Measurements from ENCODE around the gene HLA-DQB1.

Gene HLA-DQB1

DNA sequence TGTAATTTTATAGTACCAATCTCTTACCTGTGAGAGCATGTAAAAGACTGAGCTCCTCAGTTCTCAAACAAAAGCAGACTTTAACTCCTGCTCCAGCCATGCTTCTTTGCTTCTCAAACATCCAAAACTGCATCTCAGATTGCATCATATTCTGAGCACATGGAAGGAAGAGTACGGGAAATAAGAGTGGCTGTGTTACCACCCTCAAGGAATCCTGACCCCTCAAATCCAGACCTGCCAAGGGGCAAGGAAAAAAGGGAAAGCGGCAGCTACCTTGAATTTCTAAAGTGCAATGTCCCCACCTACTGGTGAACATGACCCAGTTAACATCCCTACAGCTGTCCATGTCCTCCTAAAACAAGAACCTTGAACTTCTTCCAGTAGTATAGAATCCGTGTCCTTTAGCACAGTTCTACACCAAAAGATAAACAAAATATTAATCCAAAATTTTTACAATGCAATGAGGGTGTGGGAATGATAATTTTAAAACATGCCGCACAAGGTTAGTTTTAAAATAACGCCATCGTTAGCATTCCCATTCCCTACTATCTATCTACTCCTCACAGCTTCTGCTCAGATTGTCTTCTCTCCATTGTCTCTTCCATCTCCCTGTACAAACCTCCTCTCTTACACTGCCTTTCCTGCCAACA, 34.1 kb upstream of the HLA-DQB1 start:
- H3K56ac ChIP-seq (ENCODE audit: low read length): no peak overlapping the region
- H4K5ac ChIP-seq (ENCODE audit: low read length): no peak overlapping the region
- no peak overlapping the region for H3K4ac ChIP-seq (ENCODE audit: low read depth, low read length)
- no peak overlapping the region for H2BK15ac ChIP-seq (replicated peaks; ENCODE audit: low read depth)
- no peak overlapping the region for H2BK120ac ChIP-seq (ENCODE audit: low read depth, low read length)
- no peak overlapping the region for H3K23ac ChIP-seq (ENCODE audit: low read length)
- H2BK5ac ChIP-seq (ENCODE audit: low read length): no peak overlapping the region
- DNase-seq: peak; percentile 81
- H3K9ac ChIP-seq (ENCODE audit: low read length): no peak overlapping the region
- no peaks in the 10 kb centered on the region for H3K4me1 ChIP-seq (ENCODE audit: control insufficient read depth, low read depth, low read length)
- H3K79me1 ChIP-seq (ENCODE audit: low read length): no peaks in the 10 kb centered on the region
- H3K27ac ChIP-seq (ENCODE audit: low read depth, low read length): no peak overlapping the region
- no peaks in the 10 kb centered on the region for H3K36me3 ChIP-seq (ENCODE audit: control insufficient read depth, insufficient read depth, low read length)
- no peak overlapping the region for H2AK5ac ChIP-seq (ENCODE audit: low read length)
- H3K18ac ChIP-seq (ENCODE audit: low read length): no peak overlapping the region
- WGBS (ENCODE audit: extremely low coverage, insufficient coverage, low lambda C conversion rate): no CpG with 5 or more reads among the region's 6 CpGs
- no peaks in the 10 kb centered on the region for H3K27me3 ChIP-seq (ENCODE audit: insufficient read depth, low read length, poor library complexity)
- H3K4me3 ChIP-seq (ENCODE audit: low read length): no peak overlapping the region
- H4K8ac ChIP-seq (ENCODE audit: low read depth, low read length): no peak overlapping the region
- H3K4me2 ChIP-seq (ENCODE audit: low read length): no peak overlapping the region
- no peaks in the 10 kb centered on the region for H3K79me2 ChIP-seq (ENCODE audit: control insufficient read depth, insufficient read depth, low read length)

GRCh38 chr6:32697031-32697430, 30.6 kb upstream of the HLA-DQB1 start:
- Histone ChIP-seq H3K4me2 (ENCODE audit: low read length) (no peak overlapping the region), H2BK120ac (ENCODE audit: low read depth, low read length) (no peak overlapping the region), H3K9ac (ENCODE audit: low read length) (no peak overlapping the region), H2BK5ac (ENCODE audit: low read length) (no peak overlapping the region), H3K36me3 (ENCODE audit: control insufficient read depth, insufficient read depth, low read length) (no peaks in the 10 kb centered on the region), H3K4ac (ENCODE audit: low read depth, low read length) (no peak overlapping the region), H3K4me1 (ENCODE audit: control insufficient read depth, low read depth, low read length) (no peaks in the 10 kb centered on the region), H3K18ac (ENCODE audit: low read length) (no peak overlapping the region), H2AK5ac (ENCODE audit: low read length) (no peak overlapping the region), H2BK15ac (replicated peaks; ENCODE audit: low read depth) (no peak overlapping the region), H3K27ac (ENCODE audit: low read depth, low read length) (no peak overlapping the region), H4K5ac (ENCODE audit: low read length) (no peak overlapping the region), H3K4me3 (ENCODE audit: low read length) (no peak overlapping the region), H3K79me1 (ENCODE audit: low read length) (no peaks in the 10 kb centered on the region), H3K79me2 (ENCODE audit: control insufficient read depth, insufficient read depth, low read length) (no peaks in the 10 kb centered on the region), H3K27me3 (ENCODE audit: insufficient read depth, low read length, poor library complexity) (no peaks in the 10 kb centered on the region), H4K8ac (ENCODE audit: low read depth, low read length) (no peak overlapping the region), H3K23ac (ENCODE audit: low read length) (no peak overlapping the region), H3K56ac (ENCODE audit: low read length) (no peak overlapping the region)
- no peak for DNase-seq
- whole genome bisulfite sequencing (ENCODE audit: extremely low coverage, insufficient coverage, low lambda C conversion rate): no CpG with 5 or more reads among the region's 1 CpG

- no peak overlapping the region for H4K8ac ChIP-seq (ENCODE audit: low read depth, low read length)
- H2BK5ac ChIP-seq (ENCODE audit: low read length): no peak overlapping the region
- H2BK15ac ChIP-seq (replicated peaks; ENCODE audit: low read depth): no peak overlapping the region
- H2BK120ac ChIP-seq (ENCODE audit: low read depth, low read length): no peak overlapping the region
- no peak overlapping the region for H3K27ac ChIP-seq (ENCODE audit: low read depth, low read length)
- no CpG with 5 or more reads among the region's 1 CpG for WGBS (ENCODE audit: extremely low coverage, insufficient coverage, low lambda C conversion rate)
- no peak overlapping the region for H4K5ac ChIP-seq (ENCODE audit: low read length)
- H3K9ac ChIP-seq (ENCODE audit: low read length): no peak overlapping the region
- H3K4me1 ChIP-seq (ENCODE audit: control insufficient read depth, low read depth, low read length): no peaks in the 10 kb centered on the region
- H3K23ac ChIP-seq (ENCODE audit: low read length): no peak overlapping the region
- peak; percentile 70 for DNase-seq
- no peak overlapping the region for H2AK5ac ChIP-seq (ENCODE audit: low read length)
- no peak overlapping the region for H3K56ac ChIP-seq (ENCODE audit: low read length)
- no peaks in the 10 kb centered on the region for H3K36me3 ChIP-seq (ENCODE audit: control insufficient read depth, insufficient read depth, low read length)
- H3K4ac ChIP-seq (ENCODE audit: low read depth, low read length): no peak overlapping the region
- no peak overlapping the region for H3K4me2 ChIP-seq (ENCODE audit: low read length)
- H3K79me2 ChIP-seq (ENCODE audit: control insufficient read depth, insufficient read depth, low read length): no peaks in the 10 kb centered on the region
- H3K18ac ChIP-seq (ENCODE audit: low read length): no peak overlapping the region
- H3K79me1 ChIP-seq (ENCODE audit: low read length): no peaks in the 10 kb centered on the region
- no peaks in the 10 kb centered on the region for H3K27me3 ChIP-seq (ENCODE audit: insufficient read depth, low read length, poor library complexity)
- no peak overlapping the region for H3K4me3 ChIP-seq (ENCODE audit: low read length)
Observed at GRCh38 chr6:32692019-32692418, 25.6 kb upstream of the HLA-DQB1 start.

DNA sequence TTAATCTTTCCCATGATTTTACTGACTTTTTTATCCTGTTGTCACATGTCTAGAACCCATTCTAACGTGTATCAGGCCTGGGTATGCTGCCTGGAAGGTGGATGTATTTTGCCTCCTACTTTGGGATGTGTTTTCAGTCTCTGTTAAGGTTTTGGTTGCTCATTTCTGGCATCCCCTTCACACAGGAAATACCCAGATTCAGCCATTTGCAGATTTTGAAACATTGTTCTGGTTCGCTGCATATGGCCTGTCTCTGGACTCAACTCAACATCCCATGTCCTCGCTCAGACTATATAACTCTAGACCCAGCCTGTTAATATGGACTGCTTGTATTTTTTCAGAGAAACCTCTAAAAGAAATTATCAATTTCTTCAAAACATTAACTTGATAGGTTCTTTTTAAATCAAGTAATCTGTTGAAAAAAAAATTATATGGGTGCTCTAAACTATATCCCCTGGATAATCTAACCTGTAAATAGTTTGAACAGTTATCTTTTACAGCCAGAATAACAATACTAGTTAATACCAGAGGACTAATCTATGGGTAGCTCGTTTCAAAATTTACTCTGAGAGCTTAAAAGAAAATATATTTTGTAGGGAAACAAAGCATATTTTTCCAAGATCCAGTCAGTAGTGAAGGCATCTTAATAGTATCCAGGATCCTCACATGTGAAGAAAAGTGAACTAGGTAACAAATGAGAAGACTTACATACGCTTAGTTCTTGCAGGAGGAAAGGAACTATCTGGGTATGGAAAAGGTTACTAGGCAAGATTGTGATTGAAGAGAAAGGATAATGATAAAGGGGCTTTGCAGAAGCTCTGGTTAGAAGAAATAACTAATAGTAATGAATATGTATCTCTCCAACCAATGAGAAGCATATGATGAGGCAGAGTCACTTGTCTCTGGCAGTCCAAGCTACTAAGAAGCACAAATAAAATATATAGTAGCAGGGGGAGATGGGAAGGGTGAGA, 23.4 kb upstream of the HLA-DQB1 start:
- Histone ChIP-seq H3K4me3 (ENCODE audit: low read length) (no peak overlapping the region), H2BK120ac (ENCODE audit: low read depth, low read length) (no peak overlapping the region), H3K23ac (ENCODE audit: low read length) (no peak overlapping the region), H3K36me3 (ENCODE audit: control insufficient read depth, insufficient read depth, low read length) (no peaks in the 10 kb centered on the region), H2BK15ac (replicated peaks; ENCODE audit: low read depth) (no peak overlapping the region), H3K4ac (ENCODE audit: low read depth, low read length) (no peak overlapping the region), H4K8ac (ENCODE audit: low read depth, low read length) (no peak overlapping the region), H3K4me1 (ENCODE audit: control insufficient read depth, low read depth, low read length) (no peaks in the 10 kb centered on the region), H3K4me2 (ENCODE audit: low read length) (no peak overlapping the region), H3K79me1 (ENCODE audit: low read length) (no peaks in the 10 kb centered on the region), H2BK5ac (ENCODE audit: low read length) (no peak overlapping the region), H2AK5ac (ENCODE audit: low read length) (no peak overlapping the region), H3K56ac (ENCODE audit: low read length) (no peak overlapping the region), H3K18ac (ENCODE audit: low read length) (no peak overlapping the region), H4K5ac (ENCODE audit: low read length) (no peak overlapping the region), H3K27ac (ENCODE audit: low read depth, low read length) (no peak overlapping the region), H3K27me3 (ENCODE audit: insufficient read depth, low read length, poor library complexity) (no peaks in the 10 kb centered on the region), H3K9ac (ENCODE audit: low read length) (no peak overlapping the region), H3K79me2 (ENCODE audit: control insufficient read depth, insufficient read depth, low read length) (no peaks in the 10 kb centered on the region)
- no peak for DNase-seq
- no CpG with 5 or more reads among the region's 5 CpGs for WGBS (ENCODE audit: extremely low coverage, insufficient coverage, low lambda C conversion rate)

- Histone ChIP-seq H3K27me3 (ENCODE audit: insufficient read depth, low read length, poor library complexity) (no peaks in the 10 kb centered on the region), H3K36me3 (ENCODE audit: control insufficient read depth, insufficient read depth, low read length) (no peaks in the 10 kb centered on the region), H3K27ac (ENCODE audit: low read depth, low read length) (no peak overlapping the region), H2BK5ac (ENCODE audit: low read length) (no peak overlapping the region), H3K4ac (ENCODE audit: low read depth, low read length) (no peak overlapping the region), H3K4me1 (ENCODE audit: control insufficient read depth, low read depth, low read length) (no peaks in the 10 kb centered on the region), H3K79me2 (ENCODE audit: control insufficient read depth, insufficient read depth, low read length) (no peaks in the 10 kb centered on the region), H3K4me2 (ENCODE audit: low read length) (no peak overlapping the region), H4K5ac (ENCODE audit: low read length) (no peak overlapping the region), H3K79me1 (ENCODE audit: low read length) (no peaks in the 10 kb centered on the region), H2BK15ac (replicated peaks; ENCODE audit: low read depth) (no peak overlapping the region), H3K4me3 (ENCODE audit: low read length) (no peak overlapping the region), H3K9ac (ENCODE audit: low read length) (no peak overlapping the region), H3K23ac (ENCODE audit: low read length) (no peak overlapping the region), H2AK5ac (ENCODE audit: low read length) (no peak overlapping the region), H4K8ac (ENCODE audit: low read depth, low read length) (no peak overlapping the region), H3K18ac (ENCODE audit: low read length) (no peak overlapping the region), H2BK120ac (ENCODE audit: low read depth, low read length) (no peak overlapping the region), H3K56ac (ENCODE audit: low read length) (no peak overlapping the region)
- WGBS (ENCODE audit: extremely low coverage, insufficient coverage, low lambda C conversion rate): no CpG with 5 or more reads among the region's 1 CpG
- DNase-seq: no peak
Observed at GRCh38 chr6:32685603-32686002, 19.1 kb upstream of the HLA-DQB1 start.

All from mesendoderm (in vitro differentiated cells).